Measurements from ENCODE around the gene PAX1. TPM values are rescaled to one million over a fixed set of nuclear protein-coding genes. Genes with fewer than 3 reads are reported as not detected.
A peak's percentile ranks its signal among the peaks of the same experiment; 100 is the strongest.

Gene PAX1
- total and polyA plus RNA-seq, 2 of the 13 experiments (the other 11 are each of a cell fraction or from before 2014, with no cell fraction given), result not detected

GRCh38 chr20:21702553-21703470, 2.7 kb upstream of the PAX1 start:
- ChIA-PET CTCF (ENCODE audit: low intra/inter-chr PET ratio, low total read pairs) (no interaction called here), POLR2A (no interaction called here)
- Histone ChIP-seq H3K4me1 (ENCODE audit: insufficient read depth, low read length) (no peaks in the 10 kb centered on the region), H2AFZ (ENCODE audit: low read length) (no peak overlapping the region), H3K9me3 (ENCODE audit: low read length) (no peaks in the 10 kb centered on the region), H4K20me1 (ENCODE audit: insufficient read depth, low read length) (no peaks in the 10 kb centered on the region; the same call in 1 of the 2 replicates), H3K4me2 (ENCODE audit: low read depth, low read length) (no peak overlapping the region), H3K9ac (ENCODE audit: insufficient read depth, low read depth, low read length) (no peak overlapping the region), H3K79me2 (ENCODE audit: insufficient read depth, low read length) (no peaks in the 10 kb centered on the region), H3K27me3 (ENCODE audit: control insufficient read depth in 1 of 2, insufficient read depth in 2 of 2, low read length in 2 of 2) (peaks cover 26 to 87% of the 10 kb centered on the region in 2 experiments), H3K27ac (ENCODE audit: extremely low read length, insufficient read depth, low read length) (no peak overlapping the region), H3K4me3 (replicated peaks in 1 of 3; ENCODE audit: insufficient read depth in 1 of 3, low read depth in 2 of 3, low read length in 3 of 3) (0 out of 6 replicates have a peak overlapping the region, but pooled peaks of 1 of the 3 experiments have one; percentile 12), H3K36me3 (replicated peaks in 1 of 2; ENCODE audit: control insufficient read depth in 1 of 2, insufficient read depth in 2 of 2, low read length in 2 of 2) (no peaks in the 10 kb centered on the region)
- FAIRE-seq (peak; percentile 84), DNase-seq (ENCODE audit: low spot score) (peak; percentile 39), ATAC-seq (peak; percentile 91)
- intact Hi-C loops (cut with micrococcal nuclease; ENCODE audit: unreplicated experiment) (no loop called here), in situ Hi-C loops (cut with HindIII; ENCODE audit: extremely low pct_ligation_motif_present, low pct_unique_long_range_greater_than_20kb) (loop anchor here (10.0 kb wide), 2 partner anchors 402 to 542 kb away; no protein-coding TSS in a partner anchor)
- 37% methylated on average over 52 of the region's 54 CpGs for WGBS (ENCODE audit: low lambda C conversion rate)
- BruUV-seq (replicated peaks), result no TSS peak
- TF ChIP-seq, protein P1, sequence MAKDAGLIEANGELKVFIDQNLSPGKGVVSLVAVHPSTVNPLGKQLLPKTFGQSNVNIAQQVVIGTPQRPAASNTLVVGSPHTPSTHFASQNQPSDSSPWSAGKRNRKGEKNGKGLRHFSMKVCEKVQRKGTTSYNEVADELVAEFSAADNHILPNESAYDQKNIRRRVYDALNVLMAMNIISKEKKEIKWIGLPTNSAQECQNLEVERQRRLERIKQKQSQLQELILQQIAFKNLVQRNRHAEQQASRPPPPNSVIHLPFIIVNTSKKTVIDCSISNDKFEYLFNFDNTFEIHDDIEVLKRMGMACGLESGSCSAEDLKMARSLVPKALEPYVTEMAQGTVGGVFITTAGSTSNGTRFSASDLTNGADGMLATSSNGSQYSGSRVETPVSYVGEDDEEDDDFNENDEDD (CRISPR knock-in tag; IDR thresholded peaks at IDR 0.05; ENCODE audit: borderline replicate concordance), result peak; percentile 20; the same call in 1 of the 2 replicates
- TF ChIP-seq, protein P2, sequence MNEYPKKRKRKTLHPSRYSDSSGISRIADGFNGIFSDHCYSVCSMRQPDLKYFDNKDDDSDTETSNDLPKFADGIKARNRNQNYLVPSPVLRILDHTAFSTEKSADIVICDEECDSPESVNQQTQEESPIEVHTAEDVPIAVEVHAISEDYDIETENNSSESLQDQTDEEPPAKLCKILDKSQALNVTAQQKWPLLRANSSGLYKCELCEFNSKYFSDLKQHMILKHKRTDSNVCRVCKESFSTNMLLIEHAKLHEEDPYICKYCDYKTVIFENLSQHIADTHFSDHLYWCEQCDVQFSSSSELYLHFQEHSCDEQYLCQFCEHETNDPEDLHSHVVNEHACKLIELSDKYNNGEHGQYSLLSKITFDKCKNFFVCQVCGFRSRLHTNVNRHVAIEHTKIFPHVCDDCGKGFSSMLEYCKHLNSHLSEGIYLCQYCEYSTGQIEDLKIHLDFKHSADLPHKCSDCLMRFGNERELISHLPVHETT (CRISPR knock-in tag; conservative IDR thresholded peaks at IDR 0.05), result no peak
- no peak for TF ChIP-seq NFYC (CRISPR knock-in tag; IDR thresholded peaks at IDR 0.05)
- no peak for TF ChIP-seq KLF6 (CRISPR knock-in tag; IDR thresholded peaks at IDR 0.05)
- TF ChIP-seq ZNF556 (CRISPR knock-in tag; IDR thresholded peaks at IDR 0.05; ENCODE audit: borderline replicate concordance), result peak; percentile 55; the same call in 1 of the 2 replicates
- no peak for TF ChIP-seq ZNF75D (CRISPR knock-in tag; IDR thresholded peaks at IDR 0.05; ENCODE audit: borderline replicate concordance)
- TF ChIP-seq ZNF687 (CRISPR knock-in tag; IDR thresholded peaks at IDR 0.05), result peak; percentile 48
- TF ChIP-seq CBX1 (IDR thresholded peaks at IDR 0.05; ENCODE audit: low read depth), result no peak
- 0 out of 2 replicates have a peak, but pooled peaks have one; percentile 17 for TF ChIP-seq PHF8 (CRISPR knock-in tag; IDR thresholded peaks at IDR 0.05)
- TF ChIP-seq ZBTB39 (CRISPR knock-in tag; IDR thresholded peaks at IDR 0.05), result no peak
- TF ChIP-seq GLMP (CRISPR knock-in tag; IDR thresholded peaks at IDR 0.05; ENCODE audit: borderline replicate concordance), result no peak
- TF ChIP-seq ZFP41 (CRISPR knock-in tag; IDR thresholded peaks at IDR 0.05; ENCODE audit: borderline replicate concordance), result no peak

All from HepG2 (cell line).